WTC11 (cell line): ENCODE measurements around the gene RHOB. TPM values are rescaled to one million over a fixed set of nuclear protein-coding genes. Genes with fewer than 3 reads are reported as not detected.

Source experiments
- ATAC-seq: fragments of 200-7000 bp; cut with Tn5 transposase; 2 replicates; pipeline ENCODE4 v1.10.0; 2021; ENCODE audit warnings: mild to moderate bottlenecking, moderate library complexity
- CTCF ChIA-PET: fragments of 300-600 bp; sonication (Branson Sonifier 250); formaldehyde crosslinking; loops from one replicate; lab custom pipeline; 2021; ENCODE audit warnings: antibody characterized with exemption; lab: Charles Lee
- POLR2A ChIA-PET: fragments of 350-600 bp; sonication (Branson Sonifier 250); formaldehyde crosslinking; loops from one replicate; lab custom pipeline; 2021; ENCODE audit warnings: antibody characterized with exemption; lab: Charles Lee
- DNase-seq: peaks from one replicate; pipeline ENCODE4 v3.0.0; 2021; ENCODE audit warnings: low spot score
- H3K27ac Mint-ChIP-seq: 2 replicates; pipeline ENCODE4 v1.8.0; 2021; ENCODE audit warnings: mixed read lengths
- H3K27me3 Mint-ChIP-seq: 2 replicates; pipeline ENCODE4 v1.8.0; 2021; ENCODE audit warnings: low read depth, mild to moderate bottlenecking, moderate library complexity, mixed read lengths
- H3K36me3 Mint-ChIP-seq: 2 replicates; pipeline ENCODE4 v1.8.0; 2021; ENCODE audit warnings: mixed read lengths
- H3K4me1 Mint-ChIP-seq: 2 replicates; pipeline ENCODE4 v1.8.0; 2022; ENCODE audit warnings: mixed read lengths
- H3K4me3 Mint-ChIP-seq: 2 replicates; pipeline ENCODE4 v1.8.0; 2021; ENCODE audit warnings: mild to moderate bottlenecking, moderate library complexity, mixed read lengths
- H3K9me3 Mint-ChIP-seq: 2 replicates; pipeline ENCODE4 v1.8.0; 2021; ENCODE audit warnings: mixed read lengths
- CREB1 ChIP-seq: sonication (generic); formaldehyde crosslinking; IDR thresholded peaks from 2 replicates; pipeline ENCODE4 v1.8.0; 2023; ENCODE audit warnings: mild to moderate bottlenecking, missing genetic modification reagents
- ELF4 ChIP-seq: sonication (generic); formaldehyde crosslinking; IDR thresholded peaks from 2 replicates; pipeline ENCODE4 v1.8.1; 2022; ENCODE audit warnings: low read depth, mild to moderate bottlenecking, moderate library complexity, missing genetic modification reagents
- ERG ChIP-seq: fragments of 250-450 bp; sonication (Bioruptor Pico); IDR thresholded peaks from 2 replicates; pipeline ENCODE4 v1.8.0; 2021; ENCODE audit warnings: mild to moderate bottlenecking
- NR1H2 ChIP-seq: sonication (generic); formaldehyde crosslinking; IDR thresholded peaks from 2 replicates; pipeline ENCODE4 v1.9.0; 2021; ENCODE audit warnings: mild to moderate bottlenecking, moderate library complexity, missing genetic modification reagents
- NR2C2 ChIP-seq: sonication (generic); formaldehyde crosslinking; IDR thresholded peaks from 2 replicates; pipeline ENCODE4 v1.8.0; 2022; ENCODE audit warnings: mild to moderate bottlenecking, missing genetic modification reagents
- NR3C1 ChIP-seq: sonication (generic); formaldehyde crosslinking; conservative IDR thresholded peaks from 2 replicates; pipeline ENCODE4 v1.8.1; 2023; ENCODE audit warnings: low read depth, mild to moderate bottlenecking, missing genetic modification reagents
- PRDM15 ChIP-seq: sonication (generic); formaldehyde crosslinking; IDR thresholded peaks from 2 replicates; pipeline ENCODE4 v1.8.0; 2022; ENCODE audit warnings: missing genetic modification reagents
- RELA ChIP-seq: sonication (generic); formaldehyde crosslinking; IDR thresholded peaks from 2 replicates; pipeline ENCODE4 v1.8.1; 2022; ENCODE audit warnings: missing genetic modification reagents, mild to moderate bottlenecking, borderline replicate concordance
- TCF7 ChIP-seq: sonication (generic); formaldehyde crosslinking; IDR thresholded peaks from 2 replicates; pipeline ENCODE4 v1.8.0; 2022; ENCODE audit warnings: mild to moderate bottlenecking, low read depth, missing genetic modification reagents, moderate library complexity
- ZNF423 ChIP-seq: fragments of 250-450 bp; sonication (Bioruptor Pico); IDR thresholded peaks from 2 replicates; pipeline ENCODE4 v2.1.2; 2022; ENCODE audit warnings: mild to moderate bottlenecking, moderate library complexity
- ZNF532 ChIP-seq: fragments of 250-450 bp; sonication (Bioruptor Pico); IDR thresholded peaks from 2 replicates; pipeline ENCODE4 v1.9.0; 2021; ENCODE audit warnings: mild to moderate bottlenecking, borderline replicate concordance
- total RNA-seq: library from RNA; stranded (reverse); gene quantifications from 3 replicates; pipeline ENCODE4 v1.2.3, GENCODE V29; 2021
- TF ChIP-seq, protein P1 (sequence below): sonication (generic); formaldehyde crosslinking; IDR thresholded peaks from 2 replicates; pipeline ENCODE4 v1.8.1; 2022; ENCODE audit warnings: missing genetic modification reagents, borderline replicate concordance

RHOB gene
- total RNA-seq, 1 experiment from 2014 or later, result 20.4 TPM

DNA sequence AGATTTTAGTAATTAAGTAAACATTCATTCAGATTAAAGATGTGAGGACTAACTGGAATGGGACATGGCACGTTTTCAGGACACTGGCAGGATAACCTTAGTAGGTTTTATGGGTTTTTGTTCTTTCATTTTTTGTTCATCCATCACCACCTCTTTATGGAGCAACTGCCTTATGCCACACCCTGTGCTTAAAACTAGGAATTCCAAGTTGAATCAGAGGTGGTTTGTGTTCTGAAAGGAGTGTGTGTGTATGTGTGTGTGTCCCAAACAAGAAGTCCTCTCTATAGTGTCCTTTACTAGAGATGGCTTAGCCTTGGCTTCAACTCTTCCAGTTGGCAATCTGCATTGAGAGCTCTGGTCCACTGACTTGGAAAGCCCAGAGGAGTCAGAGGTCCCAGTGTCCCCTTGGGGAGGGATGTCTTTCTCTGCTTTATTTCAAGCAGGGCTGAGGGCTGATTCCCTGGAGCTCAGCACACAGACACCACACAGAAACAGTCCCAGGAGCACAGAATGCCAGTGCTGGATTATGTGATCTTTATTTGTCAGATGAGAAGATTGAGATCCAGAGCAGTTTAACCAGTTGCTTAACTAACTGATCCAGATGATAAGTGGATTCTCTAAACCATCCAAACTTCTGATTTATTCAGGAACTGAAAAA lies 25.2 kb downstream of the RHOB start:
- CTCF ChIA-PET, result no interaction called here
- H3K4me1 Mint-ChIP-seq, result peaks cover 8% of the 10 kb centered on the region; the same call in 1 of the 2 replicates

GRCh38 chr2:20472569-20472968 lies 25.7 kb downstream of the RHOB start:
- DNase-seq (no peak), ATAC-seq (no peak)
- POLR2A ChIA-PET, result no interaction called here
- Mint-ChIP-seq H3K36me3 (no peaks in the 10 kb centered on the region), H3K4me3 (no peak overlapping the region), H3K9me3 (no peaks in the 10 kb centered on the region), H3K4me1 (peaks cover 7% of the 10 kb centered on the region; the same call in 1 of the 2 replicates), H3K27ac (no peak overlapping the region), H3K27me3 (no peaks in the 10 kb centered on the region; the same call in 1 of the 2 replicates)
- no peak for TF ChIP-seq PRDM15 (CRISPR knock-in tag)
- TF ChIP-seq, protein P1, sequence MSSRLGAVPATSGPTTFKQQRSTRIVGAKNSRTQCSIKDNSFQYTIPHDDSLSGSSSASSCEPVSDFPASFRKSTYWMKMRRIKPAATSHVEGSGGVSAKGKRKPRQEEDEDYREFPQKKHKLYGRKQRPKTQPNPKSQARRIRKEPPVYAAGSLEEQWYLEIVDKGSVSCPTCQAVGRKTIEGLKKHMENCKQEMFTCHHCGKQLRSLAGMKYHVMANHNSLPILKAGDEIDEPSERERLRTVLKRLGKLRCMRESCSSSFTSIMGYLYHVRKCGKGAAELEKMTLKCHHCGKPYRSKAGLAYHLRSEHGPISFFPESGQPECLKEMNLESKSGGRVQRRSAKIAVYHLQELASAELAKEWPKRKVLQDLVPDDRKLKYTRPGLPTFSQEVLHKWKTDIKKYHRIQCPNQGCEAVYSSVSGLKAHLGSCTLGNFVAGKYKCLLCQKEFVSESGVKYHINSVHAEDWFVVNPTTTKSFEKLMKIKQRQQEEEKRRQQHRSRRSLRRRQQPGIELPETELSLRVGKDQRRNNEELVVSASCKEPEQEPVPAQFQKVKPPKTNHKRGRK (CRISPR knock-in tag), result no peak
- no peak for TF ChIP-seq RELA (CRISPR knock-in tag)
- CTCF ChIA-PET, result no interaction called here

More for the DNA sequence above, 25.2 kb downstream of the RHOB start:
- Mint-ChIP-seq H3K27me3 (no peaks in the 10 kb centered on the region; the same call in 1 of the 2 replicates), H3K4me3 (no peak overlapping the region), H3K27ac (no peak overlapping the region), H3K9me3 (no peaks in the 10 kb centered on the region), H3K36me3 (no peaks in the 10 kb centered on the region)
- TF ChIP-seq, protein P1 (CRISPR knock-in tag), result no peak
- no peak for TF ChIP-seq CREB1 (CRISPR knock-in tag)
- no peak for TF ChIP-seq TCF7 (CRISPR knock-in tag)
- no peak for TF ChIP-seq ELF4 (CRISPR knock-in tag)
- TF ChIP-seq ERG (CRISPR knock-in tag), result no peak
- no peak for TF ChIP-seq NR1H2
- TF ChIP-seq NR2C2 (CRISPR knock-in tag), result no peak
- TF ChIP-seq NR3C1 (CRISPR knock-in tag), result no peak
- no peak for TF ChIP-seq ZNF423
- no peak for TF ChIP-seq ZNF532
- POLR2A ChIA-PET, result no interaction called here
- ATAC-seq (no peak), DNase-seq (no peak)
